ENCODE results near the gene TRIM41.

- TF ChIP-seq SUZ12 (IDR thresholded peaks at IDR 0.05; ENCODE audit: extremely low read depth, insufficient read depth, insufficient read length) = no peak
- no peak for TF ChIP-seq YY1 (IDR thresholded peaks at IDR 0.05; ENCODE audit: insufficient read depth, insufficient read length)
- TF ChIP-seq ZNF274 (IDR thresholded peaks at IDR 0.05; ENCODE audit: low read depth, low read length) = no peak
Measured at GRCh38 chr5:181207214-181207959, 15.7 kb upstream of the TRIM41 start.
